HG02623 (cell line): ENCODE measurements around the gene TEKT2.

Experiments
- ATAC-seq: cut with Tn5 transposase; IDR thresholded peaks from one replicate; pipeline ENCODE4 v1.9.1; 2021; ENCODE audit warnings: moderate library complexity; ENCODE audit not compliant: unreplicated experiment

TEKT2 gene

GRCh38 chr1:36083635-36084496 lies at the start of gene TEKT2:
Gene TEKT2 (plus strand): TSS chr1:36084094. CDS start chr1:36084922, 828 bp downstream.
- no peak for ATAC-seq

GRCh38 chr1:36034692-36035091 lies 49.2 kb upstream of the TEKT2 start:
- no peak for ATAC-seq

GRCh38 chr1:36035154-36035553 lies 48.7 kb upstream of the TEKT2 start:
- ATAC-seq, result no peak

- ATAC-seq, result no peak
Observed at GRCh38 chr1:36040238-36040637, 43.7 kb upstream of the TEKT2 start.

- ATAC-seq, result no peak
Observed at GRCh38 chr1:36051821-36052220, 32.1 kb upstream of the TEKT2 start.

- no peak for ATAC-seq
Observed at GRCh38 chr1:36053978-36054377, 29.9 kb upstream of the TEKT2 start.

GRCh38 chr1:36055706-36056105 lies 28.2 kb upstream of the TEKT2 start:
- ATAC-seq, result no peak

- no peak for ATAC-seq
Observed at GRCh38 chr1:36062315-36062714, 21.6 kb upstream of the TEKT2 start.

GRCh38 chr1:36067871-36068270 lies 16.0 kb upstream of the TEKT2 start:
- ATAC-seq, result no peak

- no peak for ATAC-seq
Observed at GRCh38 chr1:36068866-36069265, 15.0 kb upstream of the TEKT2 start.

GRCh38 chr1:36070349-36070748 lies 13.5 kb upstream of the TEKT2 start:
- ATAC-seq, result no peak

GRCh38 chr1:36076979-36077573 lies 6.8 kb upstream of the TEKT2 start:
- ATAC-seq, result no peak

- ATAC-seq, result no peak
Observed at GRCh38 chr1:36080236-36080635, 3.7 kb upstream of the TEKT2 start.

- ATAC-seq, result no peak
Observed at GRCh38 chr1:36080801-36081200, 3.1 kb upstream of the TEKT2 start.

- ATAC-seq, result no peak
Observed at GRCh38 chr1:36081926-36082485, 1.9 kb upstream of the TEKT2 start.

GRCh38 chr1:36083219-36083618 lies 675 bp upstream of the TEKT2 start:
- no peak for ATAC-seq

GRCh38 chr1:36084497-36085115 lies 712 bp downstream of the TEKT2 start:
- ATAC-seq, result no peak

GRCh38 chr1:36085126-36085525 lies 1.2 kb downstream of the TEKT2 start:
- no peak for ATAC-seq

GRCh38 chr1:36085686-36086526 lies 2.0 kb downstream of the TEKT2 start:
- no peak for ATAC-seq

- ATAC-seq, result no peak
Observed at GRCh38 chr1:36086529-36087232, 2.8 kb downstream of the TEKT2 start.
